ENCODE results near the gene SSUH2.

Gene SSUH2

GRCh38 chr3:8579943-8580342, 64.7 kb downstream of the SSUH2 start:
- DNase-seq (ENCODE audit: low spot score) = no peak

GRCh38 chr3:8579096-8579495, 65.5 kb downstream of the SSUH2 start:
- no peak for DNase-seq (ENCODE audit: low spot score)

GRCh38 chr3:8578282-8578681, 66.3 kb downstream of the SSUH2 start:
- no peak for DNase-seq (ENCODE audit: low spot score)

- DNase-seq (ENCODE audit: low spot score) = no peak
Observed at GRCh38 chr3:8576841-8577571, 67.6 kb downstream of the SSUH2 start.

- DNase-seq (ENCODE audit: low spot score) = no peak
Observed at GRCh38 chr3:8576436-8576835, 68.2 kb downstream of the SSUH2 start.

- no peak for DNase-seq (ENCODE audit: low spot score)
Observed at GRCh38 chr3:8575364-8576104, 69.1 kb downstream of the SSUH2 start.

GRCh38 chr3:8574670-8575322, 69.8 kb downstream of the SSUH2 start:
- DNase-seq (ENCODE audit: low spot score) = no peak

GRCh38 chr3:8574040-8574669, 70.4 kb downstream of the SSUH2 start:
- no peak for DNase-seq (ENCODE audit: low spot score)

- no peak for DNase-seq (ENCODE audit: low spot score)
Observed at GRCh38 chr3:8573342-8573926, 71.2 kb downstream of the SSUH2 start.

- DNase-seq (ENCODE audit: low spot score) = no peak
Observed at GRCh38 chr3:8571256-8571655, 73.3 kb downstream of the SSUH2 start.

All from hepatic stellate cell (primary cell).